ENCODE data around the gene MOV10L1. TPM values are rescaled to one million over a fixed set of nuclear protein-coding genes. Genes with fewer than 3 reads are reported as not detected.

The MOV10L1 gene
- total RNA-seq, 4 donors from 2014 or later = 0.17 to 1.3 (median 1.1) TPM; not detected in 1

- TF ChIP-seq, protein P1, sequence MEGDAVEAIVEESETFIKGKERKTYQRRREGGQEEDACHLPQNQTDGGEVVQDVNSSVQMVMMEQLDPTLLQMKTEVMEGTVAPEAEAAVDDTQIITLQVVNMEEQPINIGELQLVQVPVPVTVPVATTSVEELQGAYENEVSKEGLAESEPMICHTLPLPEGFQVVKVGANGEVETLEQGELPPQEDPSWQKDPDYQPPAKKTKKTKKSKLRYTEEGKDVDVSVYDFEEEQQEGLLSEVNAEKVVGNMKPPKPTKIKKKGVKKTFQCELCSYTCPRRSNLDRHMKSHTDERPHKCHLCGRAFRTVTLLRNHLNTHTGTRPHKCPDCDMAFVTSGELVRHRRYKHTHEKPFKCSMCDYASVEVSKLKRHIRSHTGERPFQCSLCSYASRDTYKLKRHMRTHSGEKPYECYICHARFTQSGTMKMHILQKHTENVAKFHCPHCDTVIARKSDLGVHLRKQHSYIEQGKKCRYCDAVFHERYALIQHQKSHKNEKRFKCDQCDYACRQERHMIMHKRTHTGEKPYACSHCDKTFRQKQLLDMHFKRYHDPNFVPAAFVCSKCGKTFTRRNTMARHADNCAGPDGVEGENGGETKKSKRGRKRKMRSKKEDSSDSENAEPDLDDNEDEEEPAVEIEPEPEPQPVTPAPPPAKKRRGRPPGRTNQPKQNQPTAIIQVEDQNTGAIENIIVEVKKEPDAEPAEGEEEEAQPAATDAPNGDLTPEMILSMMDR (IDR thresholded peaks at IDR 0.05; ENCODE audit: low read depth) = no peak
Measured at GRCh38 chr22:50199829-50200460, 110.1 kb downstream of the MOV10L1 start.

DNA sequence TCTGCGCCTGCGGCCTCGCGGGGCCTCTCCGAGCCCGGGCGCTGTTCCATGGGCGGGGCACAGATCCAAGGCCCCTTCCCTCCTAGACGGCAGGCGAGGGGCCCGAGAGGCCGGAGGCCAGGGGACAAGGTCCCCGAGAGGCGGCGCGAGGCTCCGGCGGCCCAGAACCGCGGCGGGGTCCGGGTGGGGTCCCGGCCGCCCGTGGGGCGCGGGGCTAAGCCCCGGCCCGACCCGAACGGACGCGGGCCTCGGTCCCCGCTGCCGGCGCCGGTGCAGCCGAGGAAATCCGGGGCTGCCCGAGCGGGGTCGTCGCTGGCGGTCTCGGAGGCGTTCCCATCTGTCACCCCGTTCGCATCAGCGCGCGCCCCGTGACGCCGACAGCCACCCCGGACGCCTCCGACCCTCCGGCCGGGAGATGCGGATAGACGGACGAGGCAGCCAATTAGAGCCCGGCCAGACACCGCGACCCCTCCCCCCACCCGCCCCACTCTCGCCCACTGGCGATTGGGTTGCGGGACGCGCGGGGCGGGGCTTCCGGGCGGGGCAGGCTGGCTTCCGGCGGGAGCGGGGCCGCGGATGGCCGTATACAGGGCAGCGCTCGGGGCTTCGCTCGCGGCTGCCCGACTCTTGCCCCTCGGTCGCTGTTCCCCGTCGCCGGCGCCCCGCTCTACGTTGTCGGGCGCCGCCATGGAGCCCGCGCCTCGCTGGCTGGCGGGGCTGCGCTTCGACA lies 110.8 kb downstream of the MOV10L1 start, which contains the start of gene SELENOO:
Gene SELENOO, plus strand, starts transcription at position 551 of the 730 bp plus-strand sequence. Its CDS starts 26 bp downstream, at position 577.
- TF ChIP-seq, protein P1 (IDR thresholded peaks at IDR 0.05; ENCODE audit: low read depth) = no peak

DNA sequence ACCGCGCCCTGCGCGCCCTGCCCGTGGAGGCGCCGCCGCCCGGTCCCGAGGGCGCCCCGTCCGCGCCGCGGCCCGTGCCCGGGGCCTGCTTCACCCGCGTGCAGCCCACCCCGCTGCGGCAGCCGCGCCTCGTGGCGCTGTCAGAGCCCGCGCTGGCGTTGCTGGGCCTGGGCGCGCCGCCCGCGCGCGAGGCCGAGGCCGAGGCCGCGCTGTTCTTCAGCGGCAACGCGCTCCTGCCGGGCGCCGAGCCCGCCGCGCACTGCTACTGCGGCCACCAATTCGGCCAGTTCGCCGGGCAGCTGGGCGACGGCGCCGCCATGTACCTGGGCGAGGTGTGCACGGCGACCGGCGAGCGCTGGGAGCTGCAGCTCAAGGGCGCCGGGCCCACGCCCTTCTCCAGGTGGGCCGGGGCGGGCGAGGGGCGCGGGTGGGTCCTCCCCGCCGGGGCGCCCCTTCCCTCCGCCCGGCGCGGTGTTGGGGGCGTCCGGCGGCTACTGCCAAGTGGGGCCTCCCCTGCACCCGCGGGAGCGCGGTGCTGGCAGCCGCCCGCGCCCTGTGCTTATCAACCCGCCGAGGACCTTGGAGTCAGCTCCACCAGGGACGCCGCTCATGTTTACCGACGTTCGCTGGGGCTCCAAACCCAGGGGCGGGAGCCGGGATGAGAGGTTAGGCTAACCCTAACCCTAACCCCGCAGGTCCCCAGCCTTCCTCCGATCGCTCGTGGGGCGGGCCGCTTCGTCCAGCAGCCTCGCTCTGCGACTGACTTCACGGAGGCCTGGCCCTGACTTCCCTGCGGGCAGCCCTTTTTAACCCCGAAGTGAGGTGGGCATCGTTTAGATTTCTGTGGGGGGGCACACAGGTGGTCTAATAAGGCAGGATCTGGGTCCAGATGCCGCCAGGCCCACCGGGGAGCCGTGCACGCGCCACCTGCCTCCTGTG lies 111.7 kb downstream of the MOV10L1 start:
- TF ChIP-seq, protein P1 (IDR thresholded peaks at IDR 0.05; ENCODE audit: low read depth) = no peak

GRCh38 chr22:50202130-50202666 lies 112.4 kb downstream of the MOV10L1 start:
- TF ChIP-seq, protein P1 (IDR thresholded peaks at IDR 0.05; ENCODE audit: low read depth) = no peak

DNA sequence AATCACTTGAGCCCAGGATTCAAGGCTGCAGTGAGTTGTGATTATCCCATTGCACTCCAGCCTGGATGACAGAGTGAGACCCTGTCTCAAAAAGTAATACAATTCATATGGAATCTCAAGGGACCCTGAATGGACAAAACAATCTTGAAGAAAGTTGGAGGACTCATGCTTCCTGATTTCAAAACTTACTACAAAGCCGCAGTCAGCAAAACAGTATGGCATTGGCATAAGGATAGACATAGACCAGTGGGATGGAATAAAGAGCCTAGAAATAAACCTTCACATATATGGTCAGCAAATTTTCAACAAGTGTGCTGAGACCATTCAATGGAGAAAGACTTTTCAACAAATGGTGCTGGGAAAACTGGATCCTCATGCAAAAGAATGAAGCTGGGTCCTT lies 113.5 kb downstream of the MOV10L1 start:
- TF ChIP-seq, protein P1 (IDR thresholded peaks at IDR 0.05; ENCODE audit: low read depth) = no peak

DNA sequence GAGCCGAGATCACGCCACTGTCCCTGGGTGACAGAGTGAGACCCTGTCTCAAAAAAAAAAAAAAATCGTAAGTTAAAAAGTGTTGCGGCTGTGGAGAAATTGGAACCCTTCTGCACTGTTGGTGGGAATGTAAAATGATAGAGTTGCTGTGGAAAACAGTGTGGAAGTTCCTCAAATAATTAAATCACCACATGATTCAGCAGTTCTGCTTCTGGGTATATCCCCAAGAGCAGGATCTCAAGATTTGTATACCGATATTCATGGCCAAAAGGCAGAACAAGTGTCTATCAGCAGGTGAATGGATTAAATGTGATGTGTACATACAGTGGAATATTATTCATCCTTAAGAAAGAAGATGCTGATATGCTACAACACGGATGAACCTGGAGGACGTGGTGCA lies 114.8 kb downstream of the MOV10L1 start:
- TF ChIP-seq, protein P1 (IDR thresholded peaks at IDR 0.05; ENCODE audit: low read depth) = no peak
